NCI-H226 (cell line): ENCODE results near the gene CACNA2D4.

ENCODE experiments used
- DNase-seq: peaks from one replicate; pipeline ENCODE4 v3.0.0-alpha.2; 2015

The CACNA2D4 gene

GRCh38 chr12:1768615-1769014, 149.8 kb downstream of the CACNA2D4 start:
- no peak for DNase-seq

- DNase-seq: no peak
Measured at GRCh38 chr12:1767407-1768090, 150.9 kb downstream of the CACNA2D4 start.

GRCh38 chr12:1766110-1766509, 152.3 kb downstream of the CACNA2D4 start:
- DNase-seq: no peak

- DNase-seq: no peak
Measured at GRCh38 chr12:1763153-1763552, 155.3 kb downstream of the CACNA2D4 start.

- DNase-seq: no peak
Measured at GRCh38 chr12:1761857-1762256, 156.6 kb downstream of the CACNA2D4 start.

GRCh38 chr12:1760566-1761382, 157.7 kb downstream of the CACNA2D4 start:
- DNase-seq: peak; percentile 90

GRCh38 chr12:1758887-1759286, 159.6 kb downstream of the CACNA2D4 start:
- no peak for DNase-seq

- no peak for DNase-seq
Measured at GRCh38 chr12:1758376-1758775, 160.1 kb downstream of the CACNA2D4 start.

GRCh38 chr12:1750300-1750699, 168.2 kb downstream of the CACNA2D4 start:
- DNase-seq: no peak

- no peak for DNase-seq
Measured at GRCh38 chr12:1749019-1749418, 169.4 kb downstream of the CACNA2D4 start.

GRCh38 chr12:1747609-1748008, 170.8 kb downstream of the CACNA2D4 start:
- DNase-seq: no peak

GRCh38 chr12:1744932-1745331, 173.5 kb downstream of the CACNA2D4 start:
- DNase-seq: peak; percentile 21
